Right lobe of liver (tissue), 6 donors: ENCODE data around the gene USF2. TPM values are rescaled to one million over a fixed set of nuclear protein-coding genes. Genes with fewer than 3 reads are reported as not detected.

Experiments
- ATAC-seq, 4 donors: fragments of 200-7000 bp; cut with Tn5 transposase; one replicate each; pipeline ENCODE4 v1.9.1; 2020; ENCODE audit warnings: mild to moderate bottlenecking in 4 of 4, moderate library complexity in 4 of 4
- DNase-seq, 3 donors: peaks; one replicate each; pipeline ENCODE4 v3.0.0-alpha.2; 2020
- H3K27ac ChIP-seq, 3 donors: fragments of 200-600 bp; one replicate each; pipeline ENCODE4 v1.8.0; 2022
- H3K27me3 ChIP-seq, 2 donors: fragments of 200-600 bp; one replicate each; pipeline ENCODE4 v1.8.0; 2022
- H3K36me3 ChIP-seq, 4 donors: fragments of 200-600 bp; sonication (generic) in 1 of 4; one replicate each; pipeline versions ENCODE4 v1.5.1 to v1.8.0; 2017 to 2022; ENCODE audit warnings: control low read depth in 1 of 4
- H3K4me1 ChIP-seq, 4 donors: fragments of 200-600 bp; sonication (generic) in 1 of 4; one replicate each; pipeline versions ENCODE4 v1.5.1 to v1.8.0; 2017 to 2022; ENCODE audit warnings: control low read depth in 1 of 4
- H3K4me3 ChIP-seq, 3 donors: fragments of 200-600 bp; one replicate each; pipeline ENCODE4 v1.8.0; 2022
- H3K9me3 ChIP-seq, 4 donors: fragments of 200-600 bp; sonication (generic) in 1 of 4; one replicate each; pipeline versions ENCODE4 v1.5.1 to v1.8.0; 2017 to 2022; ENCODE audit warnings: control low read depth in 1 of 4
- POLR2A ChIP-seq: fragments of 450-650 bp; IDR thresholded peaks from one replicate; pipeline ENCODE4 v1.6.1; 2017; ENCODE audit warnings: antibody characterized with exemption, mild to moderate bottlenecking
- WGBS: methylation state at CpG from one replicate; pipeline ENCODE4 v1.1.6; 2018; ENCODE audit warnings: low coverage, low lambda C conversion rate; ENCODE audit not compliant: insufficient coverage; ENCODE audit errors: missing lambda C conversion rate; 5-methylcytosine and 5-hydroxymethylcytosine counted together
- intact Hi-C, 2 donors: fragments of 100-400 bp; cut with DNase I; formaldehyde crosslinking; loops; one replicate each; pipeline versions ENCODE4 v1.11.2 to v1.14.1; 2022
- total RNA-seq, 6 experiments: library from RNA; depleted of rRNA in 2 of 6; stranded (reverse); fragments of >200 nt in 2 of 6; fragmentation: NEBNext Ultra II Directional in 3 of 6; extraction: Animal tissue kit (Norgen Biotek cat#: 25700) in 3 of 6; gene quantifications; one replicate each; pipeline versions ENCODE4 v1.1.0 to v1.2.4, GENCODE V29; 2016 to 2023
- TF ChIP-seq, protein P1 (sequence below), 4 donors: fragments of 200-600 bp in 3 of 4; fragments of 450-650 bp in 1 of 4; IDR thresholded peaks; one replicate each; pipeline versions ENCODE4 v1.5.1 to v1.8.0; 2016 to 2022; ENCODE audit warnings: antibody characterized with exemption in 4 of 4, mild to moderate bottlenecking in 2 of 4
- donor health status: DM: no; HTN: yes; CAD: no.
- donor health status: DM: no; HTN: no; CAD: no.
- donor health status: DM: no; HTN: no; CAD: no.
- donor health status: DM: no; HTN: yes; CAD: no.
- donor health status: DM: no; HTN: yes; CAD: no.

The USF2 gene
- total RNA-seq, 6 experiments from 2014 or later = 65.4 to 78.5 (median 75.7) TPM

- TF ChIP-seq POLR2A = no peak
- ATAC-seq (no peak), DNase-seq (no peak)
- Histone ChIP-seq H3K4me1 (no peaks in the 10 kb centered on the region), H3K27me3 (no peaks in the 10 kb centered on the region), H3K36me3 (no peaks in the 10 kb centered on the region), H3K4me3 (no peak overlapping the region), H3K9me3 (no peaks in the 10 kb centered on the region), H3K27ac (no peak overlapping the region)
- intact Hi-C loops = no loop called here
- 65% methylated on average over 10 of the region's 25 CpGs for WGBS
Observed at GRCh38 chr19:35294859-35295791, 26.4 kb downstream of the USF2 start.

DNA sequence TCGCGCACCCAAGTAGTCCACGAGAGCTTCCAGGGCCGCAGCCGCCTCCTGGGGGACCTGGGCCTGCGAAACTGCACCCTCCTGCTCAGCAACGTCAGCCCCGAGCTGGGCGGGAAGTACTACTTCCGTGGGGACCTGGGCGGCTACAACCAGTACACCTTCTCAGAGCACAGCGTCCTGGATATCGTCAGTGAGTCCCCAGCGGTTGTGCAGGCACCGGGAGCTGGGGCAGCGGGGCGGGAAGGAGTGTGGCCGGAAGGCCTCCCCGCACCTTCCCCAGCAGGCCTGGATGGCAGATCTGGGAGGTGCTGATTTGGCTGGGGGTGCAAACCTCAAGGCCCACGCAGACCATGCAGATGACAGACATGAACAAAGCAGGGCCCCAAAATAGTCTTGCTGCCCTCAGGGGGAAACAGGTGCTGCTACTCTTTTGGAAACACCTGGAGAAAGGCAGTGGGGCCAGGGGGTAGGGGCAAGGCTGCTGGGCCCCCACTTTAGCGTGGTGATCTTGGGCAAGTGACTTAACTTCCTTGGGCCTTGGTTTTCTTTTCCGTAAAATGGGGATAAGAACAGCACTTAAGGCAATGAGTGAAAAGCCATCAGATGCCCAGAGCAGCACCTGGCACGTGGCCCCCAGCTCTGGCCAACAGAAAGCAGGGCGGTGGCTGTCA, 27.2 kb downstream of the USF2 start:
- H3K4me1 ChIP-seq = no peaks in the 10 kb centered on the region
- no peaks in the 10 kb centered on the region for H3K27me3 ChIP-seq
- no peak overlapping the region for H3K27ac ChIP-seq
- no peak for TF ChIP-seq POLR2A
- TF ChIP-seq, protein P1, sequence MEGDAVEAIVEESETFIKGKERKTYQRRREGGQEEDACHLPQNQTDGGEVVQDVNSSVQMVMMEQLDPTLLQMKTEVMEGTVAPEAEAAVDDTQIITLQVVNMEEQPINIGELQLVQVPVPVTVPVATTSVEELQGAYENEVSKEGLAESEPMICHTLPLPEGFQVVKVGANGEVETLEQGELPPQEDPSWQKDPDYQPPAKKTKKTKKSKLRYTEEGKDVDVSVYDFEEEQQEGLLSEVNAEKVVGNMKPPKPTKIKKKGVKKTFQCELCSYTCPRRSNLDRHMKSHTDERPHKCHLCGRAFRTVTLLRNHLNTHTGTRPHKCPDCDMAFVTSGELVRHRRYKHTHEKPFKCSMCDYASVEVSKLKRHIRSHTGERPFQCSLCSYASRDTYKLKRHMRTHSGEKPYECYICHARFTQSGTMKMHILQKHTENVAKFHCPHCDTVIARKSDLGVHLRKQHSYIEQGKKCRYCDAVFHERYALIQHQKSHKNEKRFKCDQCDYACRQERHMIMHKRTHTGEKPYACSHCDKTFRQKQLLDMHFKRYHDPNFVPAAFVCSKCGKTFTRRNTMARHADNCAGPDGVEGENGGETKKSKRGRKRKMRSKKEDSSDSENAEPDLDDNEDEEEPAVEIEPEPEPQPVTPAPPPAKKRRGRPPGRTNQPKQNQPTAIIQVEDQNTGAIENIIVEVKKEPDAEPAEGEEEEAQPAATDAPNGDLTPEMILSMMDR (IDR thresholded peaks at IDR 0.05) = no peak
- WGBS = 71% methylated on average over 11 of the region's 24 CpGs
- H3K9me3 ChIP-seq = no peaks in the 10 kb centered on the region
- ATAC-seq = peak in 1 of 4 donors; percentile 23
- H3K4me3 ChIP-seq = no peak overlapping the region
- DNase-seq = no peak
- H3K36me3 ChIP-seq = no peaks in the 10 kb centered on the region
- intact Hi-C loops = no loop called here

- Histone ChIP-seq H3K27me3 (no peaks in the 10 kb centered on the region), H3K36me3 (no peaks in the 10 kb centered on the region), H3K27ac (no peak overlapping the region), H3K4me1 (no peaks in the 10 kb centered on the region), H3K4me3 (no peak overlapping the region), H3K9me3 (no peaks in the 10 kb centered on the region)
- DNase-seq = no peak
- no peak for TF ChIP-seq POLR2A
- no peak for ATAC-seq
- WGBS = 83% methylated on average over 6 of the region's 7 CpGs
- intact Hi-C loops = no loop called here
Observed at GRCh38 chr19:35296644-35297514, 28.1 kb downstream of the USF2 start.

DNA sequence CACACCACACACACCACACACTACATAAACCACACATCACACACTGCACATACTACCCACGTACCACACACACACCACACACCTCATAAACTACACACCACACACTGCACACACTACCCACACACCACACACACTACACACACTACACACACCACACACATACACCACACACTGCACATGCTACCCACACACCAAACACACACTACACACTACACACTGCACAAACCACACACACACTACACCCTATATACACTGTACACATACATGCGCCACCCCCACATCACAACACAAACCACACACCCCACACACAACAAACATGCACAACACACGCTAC, 28.7 kb downstream of the USF2 start:
- intact Hi-C loops = no loop called here
- H3K9me3 ChIP-seq = no peaks in the 10 kb centered on the region
- no peak overlapping the region for H3K27ac ChIP-seq
- DNase-seq (no peak), ATAC-seq (no peak)
- H3K4me3 ChIP-seq = no peak overlapping the region
- 94% methylated on average over 3 of the region's 3 CpGs for WGBS
- no peak for TF ChIP-seq POLR2A
- TF ChIP-seq, protein P1 (IDR thresholded peaks at IDR 0.05) = no peak
- H3K36me3 ChIP-seq = no peaks in the 10 kb centered on the region
- H3K4me1 ChIP-seq = no peaks in the 10 kb centered on the region
- H3K27me3 ChIP-seq = no peaks in the 10 kb centered on the region

DNA sequence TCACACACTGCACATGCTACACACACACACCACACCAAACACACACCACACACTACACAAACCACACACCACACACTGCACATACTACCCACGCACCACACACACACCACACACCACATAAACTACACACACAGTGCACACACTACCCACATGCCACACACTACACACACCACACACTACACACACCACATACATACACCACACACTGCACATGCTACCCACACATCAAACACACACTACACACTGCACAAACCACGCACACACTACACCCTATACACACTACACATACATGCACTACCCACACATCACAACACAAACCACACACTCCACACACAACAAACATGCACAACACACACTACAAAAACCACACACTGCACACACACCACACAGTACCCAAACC, 29.2 kb downstream of the USF2 start:
- ATAC-seq (no peak), DNase-seq (no peak)
- H3K9me3 ChIP-seq = no peaks in the 10 kb centered on the region
- 90% methylated on average over 2 of the region's 2 CpGs for WGBS
- H3K27ac ChIP-seq = no peak overlapping the region
- no peaks in the 10 kb centered on the region for H3K36me3 ChIP-seq
- TF ChIP-seq, protein P1 (IDR thresholded peaks at IDR 0.05) = no peak
- no peak for TF ChIP-seq POLR2A
- H3K4me1 ChIP-seq = no peaks in the 10 kb centered on the region
- H3K27me3 ChIP-seq = no peaks in the 10 kb centered on the region
- intact Hi-C loops = no loop called here
- no peak overlapping the region for H3K4me3 ChIP-seq
